Anterior cingulate cortex (tissue), 58 donors: ENCODE results near the gene OR8U1.
"Not testable (repeated sequence)": the region's sequence is repeated elsewhere in the genome, so short reads cannot be mapped to it uniquely, and the experiment has no call there.

Source experiments
- DNase-seq, 58 donors: peaks; one replicate each; lab custom pipeline; 2025; lab: John Stamatoyannopoulos, UW

The OR8U1 gene

DNA sequence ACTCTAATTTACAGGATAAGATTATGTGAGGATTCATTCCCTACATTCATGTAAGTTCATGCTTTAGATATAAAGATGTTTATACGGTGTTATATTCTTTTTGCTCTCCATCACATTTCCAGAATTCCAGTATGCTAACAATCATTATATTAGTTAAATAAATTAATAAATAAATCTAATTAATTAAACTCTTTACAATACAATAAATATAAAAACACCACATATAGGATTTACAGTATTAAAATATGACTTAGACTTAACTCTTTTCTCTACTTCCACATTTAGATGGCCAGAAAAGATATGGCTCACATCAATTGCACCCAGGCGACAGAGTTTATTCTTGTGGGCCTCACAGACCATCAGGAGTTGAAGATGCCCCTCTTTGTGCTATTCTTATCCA, at the start of gene OR8U1:
Gene OR8U1, plus strand, starts transcription at position 301 of the 400 bp plus-strand sequence. Its CDS starts 0 bp downstream, at position 301.
- no peak for DNase-seq

DNA sequence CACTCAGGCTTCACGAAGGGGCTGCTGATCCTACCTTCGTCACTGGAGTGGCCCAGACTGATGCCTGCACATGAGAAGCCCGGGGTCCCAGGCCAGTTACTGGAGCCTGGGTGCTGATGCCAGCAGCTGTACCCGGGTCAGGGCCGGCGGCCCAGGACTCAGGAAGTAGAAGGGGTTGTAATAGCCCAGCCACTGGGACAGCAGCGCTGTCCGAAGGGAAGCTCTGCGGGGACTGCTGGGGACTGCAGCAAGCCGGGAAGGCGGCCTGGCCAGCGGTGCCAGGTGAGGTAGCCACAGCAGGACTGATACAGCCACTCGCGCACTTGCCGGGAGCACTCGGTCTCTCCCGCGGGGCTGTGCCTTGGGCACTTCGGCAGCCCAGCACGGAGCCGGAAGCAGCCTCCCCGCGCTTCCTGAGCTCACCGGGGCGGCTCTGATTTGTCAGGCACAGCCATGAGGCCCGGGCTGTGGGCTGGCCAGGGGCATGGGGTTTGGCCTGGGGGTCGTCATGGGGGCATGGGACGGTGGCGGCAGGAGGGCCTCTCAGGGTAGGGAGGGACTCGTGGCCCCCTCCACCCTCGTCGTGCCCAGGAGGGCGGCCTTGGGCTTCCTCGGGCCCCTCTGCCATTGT, 43.4 kb upstream of the OR8U1 start:
- no peak for DNase-seq

DNA sequence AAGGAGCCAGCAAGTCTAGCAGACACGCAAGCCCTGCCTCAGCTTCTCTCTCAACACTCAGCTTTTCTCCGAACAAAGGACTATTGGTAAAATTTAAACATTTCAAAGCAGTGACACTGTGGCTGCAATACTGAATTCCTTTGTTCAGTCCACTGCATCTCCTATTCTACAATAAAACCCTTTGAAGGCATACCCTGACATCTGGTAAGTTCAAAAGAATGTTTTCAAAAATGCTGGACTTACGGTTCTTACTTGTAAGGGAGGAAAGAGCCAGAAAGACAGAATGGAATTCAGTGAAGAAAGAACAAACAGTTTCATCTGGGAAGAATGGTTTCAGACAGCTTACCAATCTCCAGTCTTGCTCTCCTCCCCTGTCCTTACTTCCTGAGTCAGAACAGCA, 42.3 kb upstream of the OR8U1 start:
- DNase-seq: no peak

GRCh38 chr11:56340289-56340688, 35.1 kb upstream of the OR8U1 start:
- DNase-seq: no peak

- DNase-seq: no peak
Measured at GRCh38 chr11:56345739-56346138, 29.7 kb upstream of the OR8U1 start, which contains the start of gene OR8K1. Gene OR8K1, plus strand, starts transcription at chr11:56346039. Its CDS starts 0 bp downstream, at chr11:56346039.

GRCh38 chr11:56353991-56354390, 21.4 kb upstream of the OR8U1 start, which contains the start of gene OR8J1:
Gene OR8J1, plus strand, starts transcription at chr11:56354291. Its CDS starts 5,956 bp downstream, at chr11:56360247.
- no peak for DNase-seq

DNA sequence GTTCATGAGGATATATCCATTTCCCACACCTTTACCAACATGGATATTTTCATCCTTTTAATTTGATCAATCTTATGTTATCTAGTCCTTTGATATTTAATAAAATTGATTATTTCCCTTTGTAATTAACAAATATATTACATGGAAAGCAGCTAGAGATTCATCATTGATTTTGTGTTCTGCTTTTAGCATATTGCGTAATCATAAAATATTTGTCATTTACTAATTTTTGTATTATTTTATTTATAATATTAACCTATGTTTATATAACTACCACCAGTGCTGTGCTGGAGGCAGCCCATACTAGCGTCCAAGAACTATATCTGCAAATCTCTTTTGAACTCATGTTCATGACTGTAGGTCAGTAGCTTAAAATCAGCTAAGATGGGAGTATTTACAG, 4.7 kb downstream of the OR8U1 start:
- DNase-seq: no peak

DNA sequence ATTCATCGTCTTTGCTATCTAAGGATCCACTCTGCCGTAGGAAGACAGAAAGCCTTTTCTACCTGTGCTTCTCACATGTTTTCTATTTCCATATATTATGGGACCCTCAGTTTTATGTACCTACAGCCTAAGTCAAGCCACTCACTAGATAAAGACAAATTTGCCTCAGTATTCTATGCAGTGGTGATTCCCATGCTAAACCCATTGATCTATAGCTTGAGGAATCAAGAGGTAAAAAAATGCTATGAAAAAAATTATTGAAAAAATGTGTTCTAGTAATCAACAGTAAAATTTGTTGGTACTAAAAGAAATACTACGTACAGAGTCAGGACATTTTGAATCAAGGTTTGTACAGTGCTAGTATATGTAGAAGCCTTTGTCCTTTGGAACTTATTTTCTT, 19.0 kb downstream of the OR8U1 start:
- no peak for DNase-seq

- no peak for DNase-seq
Measured at GRCh38 chr11:56396047-56396446, 20.6 kb downstream of the OR8U1 start.

DNA sequence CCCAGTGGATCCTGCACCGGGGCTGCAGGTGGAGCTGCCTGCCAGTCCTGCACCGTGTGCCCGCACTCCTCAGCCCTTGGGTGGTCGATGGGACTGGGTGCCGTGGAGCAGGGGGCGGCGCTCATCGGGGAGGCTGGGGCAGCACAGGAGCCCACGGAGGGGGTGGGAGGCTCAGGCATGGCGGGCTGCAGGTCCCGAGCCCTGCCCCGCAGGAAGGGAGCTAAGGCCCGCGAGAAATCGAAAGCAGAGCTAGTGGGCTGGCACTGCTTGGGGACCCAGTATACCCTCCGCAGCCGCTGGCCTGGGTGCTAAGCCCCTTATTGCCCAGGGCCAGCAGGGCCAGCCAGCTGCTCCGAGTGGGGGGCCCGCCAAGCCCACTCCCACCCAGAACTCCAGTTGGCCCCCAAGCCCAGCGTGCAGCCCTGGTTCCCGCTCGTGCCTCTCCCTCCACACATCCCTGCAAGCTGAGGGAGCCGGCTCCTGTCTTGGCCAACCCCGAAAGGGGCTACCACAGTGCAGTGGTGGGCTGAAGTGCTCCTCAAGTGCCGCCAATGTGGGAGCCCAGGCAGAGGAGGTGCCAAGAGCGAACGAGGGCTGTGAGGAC, 26.5 kb downstream of the OR8U1 start:
- not testable (repeated sequence) for DNase-seq

- DNase-seq: no peak
Measured at GRCh38 chr11:56404393-56404792, 29.0 kb downstream of the OR8U1 start.

DNA sequence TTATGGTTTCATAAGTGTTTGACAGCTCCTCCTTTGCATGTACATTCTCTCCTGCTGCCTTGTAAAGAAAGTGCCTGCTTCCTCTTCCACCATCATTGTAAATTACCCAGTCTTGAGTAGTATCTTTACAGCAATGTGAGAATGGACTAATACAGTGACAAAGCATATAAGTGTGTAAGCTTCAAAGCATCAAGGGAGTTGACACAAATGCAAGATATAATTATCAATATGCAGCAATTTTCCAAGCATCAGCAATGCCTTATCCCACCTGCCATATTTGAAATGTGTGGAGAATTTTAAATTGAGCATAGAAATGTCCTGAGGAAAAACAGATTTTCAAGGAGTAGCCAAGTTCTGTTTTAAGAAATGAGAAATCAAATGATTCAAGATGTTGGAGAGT, 35.4 kb downstream of the OR8U1 start:
- DNase-seq: no peak

DNA sequence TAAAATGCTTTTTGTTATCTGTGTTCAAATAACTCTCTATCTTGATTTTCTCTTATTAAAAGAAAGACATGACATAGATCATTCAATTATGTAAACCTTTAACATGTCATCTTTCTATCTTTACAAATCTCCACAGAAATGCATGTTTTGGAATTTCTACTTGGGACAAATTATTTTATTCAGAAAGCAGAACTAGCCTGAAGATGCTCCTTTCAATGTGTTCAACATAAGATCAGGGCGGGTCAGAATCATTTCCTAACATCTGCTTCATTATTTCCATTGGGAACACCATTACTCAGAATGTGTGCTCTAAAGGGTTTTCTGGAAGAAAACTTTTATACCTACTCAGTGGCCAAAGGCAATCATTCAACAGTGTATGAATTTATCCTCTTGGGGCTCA, 37.0 kb downstream of the OR8U1 start, which contains the start of gene OR5AL1:
Gene OR5AL1, plus strand, starts transcription at position 301 of the 400 bp plus-strand sequence.
- no peak for DNase-seq
